Esophagus muscularis mucosa (tissue), 3 donors: ENCODE results near the gene EFCAB8.

Experiments
- POLR2A ChIP-seq: fragments of 450-650 bp; IDR thresholded peaks from one replicate; pipeline ENCODE4 v1.6.1; 2017; ENCODE audit warnings: antibody characterized with exemption, moderate library complexity, mild to moderate bottlenecking, low read depth
- POLR2AphosphoS5 ChIP-seq, 2 donors: sonication (generic); formaldehyde crosslinking; IDR thresholded peaks; one replicate each; pipeline ENCODE4 v1.6.1; 2017; ENCODE audit warnings: antibody characterized with exemption in 2 of 2
- TF ChIP-seq, protein P1 (sequence below), 3 experiments: fragments of 200-600 bp in 2 of 3; fragments of 450-650 bp in 1 of 3; sonication (generic) in 2 of 3; IDR thresholded peaks; one replicate each; pipeline ENCODE4 v1.5.1; 2017 to 2019; ENCODE audit warnings: antibody characterized with exemption in 3 of 3, mild to moderate bottlenecking in 2 of 3, moderate library complexity in 1 of 3

DNA sequence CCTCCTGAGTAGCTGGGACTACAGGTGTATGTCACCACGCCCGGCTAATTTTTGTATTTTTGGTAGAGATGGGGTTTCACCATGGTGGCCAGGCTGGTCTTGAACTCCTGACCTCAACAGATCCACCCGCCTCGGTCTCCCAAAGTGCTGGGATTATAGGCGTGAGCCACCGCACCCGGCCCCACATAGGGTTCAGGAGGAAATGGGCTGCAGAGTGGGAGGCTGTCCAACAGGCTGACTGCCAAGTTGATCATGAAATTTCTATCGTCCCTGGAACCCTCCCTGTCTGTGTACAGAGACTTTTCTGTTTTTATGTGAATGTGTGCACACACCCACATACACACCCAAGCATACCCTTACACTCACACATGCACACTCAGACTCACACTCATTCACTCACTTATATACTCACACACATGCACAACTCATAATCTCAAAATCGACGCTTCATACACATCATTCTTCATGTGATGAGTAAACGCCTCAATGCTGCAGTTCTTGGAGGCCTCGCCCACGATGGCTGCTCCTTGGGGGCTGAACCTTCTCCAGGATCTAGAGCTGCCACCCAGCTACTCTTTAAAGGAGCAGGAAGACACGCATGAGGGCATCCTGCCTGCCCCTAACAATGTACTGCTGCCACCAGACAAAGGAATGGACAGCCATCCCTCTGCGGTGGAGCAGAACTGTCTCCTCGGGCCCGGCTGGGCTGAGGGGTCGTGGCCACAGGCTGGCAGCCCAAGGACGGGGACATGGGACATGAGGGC lies 109.9 kb downstream of the EFCAB8 start:
- no peak for TF ChIP-seq POLR2A
- TF ChIP-seq POLR2AphosphoS5 (IDR thresholded peaks at IDR 0.05) = no peak
- TF ChIP-seq, protein P1, sequence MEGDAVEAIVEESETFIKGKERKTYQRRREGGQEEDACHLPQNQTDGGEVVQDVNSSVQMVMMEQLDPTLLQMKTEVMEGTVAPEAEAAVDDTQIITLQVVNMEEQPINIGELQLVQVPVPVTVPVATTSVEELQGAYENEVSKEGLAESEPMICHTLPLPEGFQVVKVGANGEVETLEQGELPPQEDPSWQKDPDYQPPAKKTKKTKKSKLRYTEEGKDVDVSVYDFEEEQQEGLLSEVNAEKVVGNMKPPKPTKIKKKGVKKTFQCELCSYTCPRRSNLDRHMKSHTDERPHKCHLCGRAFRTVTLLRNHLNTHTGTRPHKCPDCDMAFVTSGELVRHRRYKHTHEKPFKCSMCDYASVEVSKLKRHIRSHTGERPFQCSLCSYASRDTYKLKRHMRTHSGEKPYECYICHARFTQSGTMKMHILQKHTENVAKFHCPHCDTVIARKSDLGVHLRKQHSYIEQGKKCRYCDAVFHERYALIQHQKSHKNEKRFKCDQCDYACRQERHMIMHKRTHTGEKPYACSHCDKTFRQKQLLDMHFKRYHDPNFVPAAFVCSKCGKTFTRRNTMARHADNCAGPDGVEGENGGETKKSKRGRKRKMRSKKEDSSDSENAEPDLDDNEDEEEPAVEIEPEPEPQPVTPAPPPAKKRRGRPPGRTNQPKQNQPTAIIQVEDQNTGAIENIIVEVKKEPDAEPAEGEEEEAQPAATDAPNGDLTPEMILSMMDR (IDR thresholded peaks at IDR 0.05) = no peak
